ACC112 (cell line): ENCODE measurements around the gene PLD3.
"Not testable (repeated sequence)": the region's sequence is repeated elsewhere in the genome, so short reads cannot be mapped to it uniquely, and the experiment has no call there.

Source experiments
- H2AFZ ChIP-seq: fragments of 200-600 bp; sonication (generic); one replicate; pipeline ENCODE4 v1.6.0; 2017; ENCODE audit warnings: antibody characterized with exemption, low read length; ENCODE audit not compliant: unreplicated experiment
- H3K27ac ChIP-seq: fragments of 200-600 bp; sonication (generic); 2 replicates; pipeline ENCODE4 v1.5.1; 2014; ENCODE audit warnings: low read depth, mild to moderate bottlenecking, antibody characterized with exemption, low read length, moderate library complexity
- H3K27me3 ChIP-seq: fragments of 200-600 bp; sonication (generic); 2 replicates; pipeline ENCODE4 v1.6.1; 2014; ENCODE audit warnings: mild to moderate bottlenecking, antibody characterized with exemption, low read length, moderate library complexity, mixed read lengths; ENCODE audit not compliant: insufficient read depth
- H3K36me3 ChIP-seq: fragments of 200-600 bp; sonication (generic); 2 replicates; pipeline ENCODE4 v1.6.1; 2016; ENCODE audit warnings: mild to moderate bottlenecking, antibody characterized with exemption, low read length, moderate library complexity, mixed read lengths; ENCODE audit not compliant: insufficient read depth
- H3K4me1 ChIP-seq: fragments of 200-600 bp; sonication (generic); one replicate; pipeline ENCODE4 v1.6.1; 2016; ENCODE audit warnings: low read length, mixed read lengths; ENCODE audit not compliant: insufficient read depth, unreplicated experiment, control insufficient read depth
- H3K4me3 ChIP-seq: fragments of 200-600 bp; sonication (generic); 2 replicates; pipeline ENCODE4 v1.5.1; 2014; ENCODE audit warnings: mild to moderate bottlenecking, low read depth, low read length
- H3K79me2 ChIP-seq: fragments of 200-600 bp; sonication (generic); one replicate; pipeline ENCODE4 v1.6.0; 2016; ENCODE audit warnings: low read length; ENCODE audit not compliant: control insufficient read depth, unreplicated experiment, insufficient read depth

Gene PLD3

GRCh38 chr19:40365010-40365409 lies 16.5 kb downstream of the PLD3 start:
- Histone ChIP-seq H3K4me3 (peak overlapping the region; percentile 71; the same call in 1 of the 2 replicates), H3K4me1 (no peaks in the 10 kb centered on the region), H3K79me2 (no peaks in the 10 kb centered on the region), H2AFZ (peak overlapping the region; percentile 6), H3K27ac (no peak overlapping the region), H3K36me3 (no peaks in the 10 kb centered on the region), H3K27me3 (no peaks in the 10 kb centered on the region)

GRCh38 chr19:40365613-40366401 lies 17.3 kb downstream of the PLD3 start:
- Histone ChIP-seq H3K36me3 (no peaks in the 10 kb centered on the region), H3K4me3 (peak overlapping the region; percentile 71), H3K27me3 (no peaks in the 10 kb centered on the region), H3K79me2 (no peaks in the 10 kb centered on the region), H3K4me1 (no peaks in the 10 kb centered on the region), H2AFZ (peak overlapping the region; percentile 6), H3K27ac (no peak overlapping the region)

DNA sequence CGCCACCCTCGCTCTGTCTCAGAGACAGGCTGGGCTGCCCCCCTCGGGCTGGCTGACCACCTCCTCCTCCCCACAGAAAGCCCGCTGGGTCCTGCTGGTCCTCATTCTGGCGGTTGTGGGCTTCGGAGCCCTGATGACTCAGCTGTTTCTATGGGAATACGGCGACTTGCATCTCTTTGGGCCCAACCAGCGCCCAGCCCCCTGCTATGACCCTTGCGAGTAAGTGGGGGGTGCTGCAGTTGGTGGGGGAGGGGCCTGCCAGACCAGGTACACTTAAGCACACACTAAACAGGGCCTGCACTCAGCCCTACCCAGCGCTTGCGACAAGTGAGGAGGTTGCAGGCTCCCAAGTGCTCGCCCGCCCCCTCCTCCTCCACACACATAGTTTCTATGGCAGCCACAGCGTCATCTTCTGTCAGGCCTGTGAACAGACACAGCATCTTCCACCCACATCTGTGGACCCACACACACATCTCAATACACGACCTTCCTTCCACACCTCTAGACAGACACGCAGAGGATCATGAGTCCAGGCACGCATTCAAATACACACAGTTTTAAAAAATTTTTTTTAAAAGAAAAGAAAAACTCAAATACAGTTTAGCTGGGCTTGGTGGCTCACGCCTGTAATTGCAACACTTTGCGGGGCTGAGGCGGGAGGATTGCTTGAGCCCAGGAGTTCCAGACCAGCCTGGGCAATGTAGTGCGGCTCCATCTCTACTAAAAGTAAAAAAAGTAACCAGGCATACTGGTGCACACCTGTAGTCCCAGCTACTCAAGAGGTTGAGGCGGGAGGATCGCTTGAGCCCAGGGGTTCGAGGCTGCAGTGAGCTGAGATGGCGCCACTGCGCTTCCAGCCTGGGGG lies 18.4 kb downstream of the PLD3 start:
- H3K4me3 ChIP-seq: no peak overlapping the region
- H3K27me3 ChIP-seq: no peaks in the 10 kb centered on the region
- H2AFZ ChIP-seq: no peak overlapping the region
- no peaks in the 10 kb centered on the region for H3K4me1 ChIP-seq
- H3K27ac ChIP-seq: no peak overlapping the region
- H3K36me3 ChIP-seq: no peaks in the 10 kb centered on the region
- H3K79me2 ChIP-seq: no peaks in the 10 kb centered on the region

- Histone ChIP-seq H3K79me2 (no peaks in the 10 kb centered on the region), H3K27me3 (no peaks in the 10 kb centered on the region), H2AFZ (no peak overlapping the region), H3K4me1 (no peaks in the 10 kb centered on the region), H3K4me3 (no peak overlapping the region), H3K27ac (no peak overlapping the region), H3K36me3 (no peaks in the 10 kb centered on the region)
Observed at GRCh38 chr19:40367577-40368434, 19.3 kb downstream of the PLD3 start.

DNA sequence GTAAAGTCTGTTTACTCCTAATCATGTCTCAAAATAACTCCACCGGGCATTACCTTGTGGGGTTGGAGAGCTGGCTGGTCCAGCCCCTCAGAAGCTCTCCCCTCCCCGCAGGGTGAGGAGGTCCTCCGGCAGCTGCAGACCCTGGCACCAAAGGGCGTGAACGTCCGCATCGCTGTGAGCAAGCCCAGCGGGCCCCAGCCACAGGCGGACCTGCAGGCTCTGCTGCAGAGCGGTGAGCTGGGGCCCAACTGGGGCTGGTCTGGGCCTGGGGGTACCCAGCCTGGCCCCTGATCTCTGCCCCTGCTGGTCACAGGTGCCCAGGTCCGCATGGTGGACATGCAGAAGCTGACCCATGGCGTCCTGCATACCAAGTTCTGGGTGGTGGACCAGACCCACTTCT lies 21.3 kb downstream of the PLD3 start:
- no peak overlapping the region for H2AFZ ChIP-seq

DNA sequence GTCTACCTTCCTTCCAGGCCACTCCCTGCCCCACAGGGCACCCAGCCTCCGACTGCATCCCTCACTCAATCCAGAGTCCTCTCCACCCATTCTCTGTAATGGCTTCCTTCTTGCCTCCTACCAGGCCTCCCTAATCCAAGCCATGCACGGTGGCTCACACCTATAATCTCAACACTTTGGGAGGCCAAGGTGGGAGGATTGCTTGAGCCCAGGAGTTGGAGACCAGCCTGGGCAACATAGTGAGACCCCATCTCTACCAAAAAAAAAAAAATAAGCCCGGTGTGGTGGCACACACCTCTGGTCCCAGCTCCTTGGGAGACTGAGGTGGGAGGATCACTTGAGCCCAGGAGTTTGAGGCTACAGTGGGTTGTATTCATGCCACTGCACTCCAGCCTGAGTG lies 21.8 kb downstream of the PLD3 start:
- not testable (repeated sequence) for H3K4me1 ChIP-seq, H3K27me3 ChIP-seq, H3K36me3 ChIP-seq, H3K4me3 ChIP-seq, H3K27ac ChIP-seq, H3K79me2 ChIP-seq, H2AFZ ChIP-seq

More for the DNA sequence above, 21.3 kb downstream of the PLD3 start:
- H3K27me3 ChIP-seq: no peaks in the 10 kb centered on the region
- no peak overlapping the region for H3K27ac ChIP-seq
- no peak overlapping the region for H3K4me3 ChIP-seq
- H3K79me2 ChIP-seq: no peaks in the 10 kb centered on the region
- no peaks in the 10 kb centered on the region for H3K4me1 ChIP-seq
- no peaks in the 10 kb centered on the region for H3K36me3 ChIP-seq

- Histone ChIP-seq H3K4me1 (no peaks in the 10 kb centered on the region), H3K4me3 (no peak overlapping the region), H3K27me3 (no peaks in the 10 kb centered on the region), H3K36me3 (no peaks in the 10 kb centered on the region), H3K27ac (no peak overlapping the region), H2AFZ (no peak overlapping the region), H3K79me2 (no peaks in the 10 kb centered on the region)
Observed at GRCh38 chr19:40370997-40371801, 22.7 kb downstream of the PLD3 start.

DNA sequence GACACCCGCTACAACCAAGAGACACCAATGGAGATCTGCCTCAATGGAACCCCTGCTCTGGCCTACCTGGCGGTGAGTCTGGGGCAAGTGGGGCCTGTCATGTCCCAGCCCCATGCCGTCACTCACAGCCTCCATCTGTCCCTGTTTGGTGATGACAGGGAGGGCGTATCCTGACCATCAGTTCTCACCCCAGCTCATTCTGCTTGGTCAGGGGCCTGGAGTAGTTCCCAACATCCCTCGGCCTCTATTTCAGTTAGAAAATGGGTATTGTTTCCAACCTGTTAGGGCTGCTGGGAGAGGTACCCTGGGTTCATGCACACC lies 23.3 kb downstream of the PLD3 start:
- Histone ChIP-seq H3K4me3 (no peak overlapping the region), H3K27me3 (no peaks in the 10 kb centered on the region), H2AFZ (no peak overlapping the region), H3K4me1 (no peaks in the 10 kb centered on the region), H3K36me3 (no peaks in the 10 kb centered on the region), H3K79me2 (no peaks in the 10 kb centered on the region), H3K27ac (no peak overlapping the region)

DNA sequence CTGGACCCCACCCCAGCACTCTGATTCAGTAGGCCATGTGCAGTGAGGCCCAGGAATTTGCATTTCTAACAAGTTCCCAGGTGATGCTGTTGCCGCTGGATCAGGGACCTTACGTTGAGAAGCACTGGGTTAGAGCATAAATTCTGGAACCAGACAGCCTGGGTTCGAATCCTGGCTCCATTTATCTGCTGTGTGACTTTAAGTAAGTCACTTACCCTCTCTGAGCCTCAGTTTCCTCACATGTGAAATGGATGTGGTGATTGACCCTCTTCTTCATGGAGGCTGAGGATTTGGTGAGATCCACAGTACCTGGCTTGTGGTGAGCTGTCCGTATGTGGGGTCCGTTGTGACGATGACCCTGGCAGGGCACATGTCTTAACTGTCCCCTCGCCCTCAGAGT lies 25.6 kb downstream of the PLD3 start:
- Histone ChIP-seq H2AFZ (no peak overlapping the region), H3K27ac (no peak overlapping the region), H3K4me1 (no peaks in the 10 kb centered on the region), H3K36me3 (no peaks in the 10 kb centered on the region), H3K4me3 (no peak overlapping the region), H3K27me3 (no peaks in the 10 kb centered on the region), H3K79me2 (no peaks in the 10 kb centered on the region)

DNA sequence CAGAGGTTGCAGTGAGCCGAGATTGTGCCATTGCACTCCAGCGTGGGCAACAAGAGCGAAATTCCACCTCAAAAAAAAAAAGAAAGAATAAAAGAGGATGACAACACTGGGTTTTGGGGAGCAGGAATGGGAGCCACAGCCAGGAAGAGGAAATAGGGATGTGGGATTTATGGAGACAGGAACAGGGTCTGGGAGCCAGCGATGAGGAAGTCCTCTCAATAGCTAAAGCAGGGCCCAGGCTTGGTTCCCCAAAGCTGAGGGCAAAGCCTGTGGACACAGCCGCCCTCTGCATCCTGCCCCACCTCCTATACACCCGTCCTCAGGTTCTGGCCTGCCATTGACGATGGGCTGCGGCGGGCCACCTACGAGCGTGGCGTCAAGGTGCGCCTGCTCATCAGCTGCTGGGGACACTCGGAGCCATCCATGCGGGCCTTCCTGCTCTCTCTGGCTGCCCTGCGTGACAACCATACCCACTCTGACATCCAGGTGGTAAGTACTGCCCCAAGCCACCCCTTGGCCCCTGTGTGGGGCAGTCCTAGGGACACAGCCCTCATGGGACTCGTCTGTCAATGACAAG lies 27.9 kb downstream of the PLD3 start:
- H3K27me3 ChIP-seq: no peaks in the 10 kb centered on the region
- no peaks in the 10 kb centered on the region for H3K4me1 ChIP-seq
- no peaks in the 10 kb centered on the region for H3K79me2 ChIP-seq
- no peak overlapping the region for H2AFZ ChIP-seq
- no peaks in the 10 kb centered on the region for H3K36me3 ChIP-seq
- no peak overlapping the region for H3K4me3 ChIP-seq
- H3K27ac ChIP-seq: no peak overlapping the region
